Panc1 (cell line): Measurements from ENCODE around the gene BICD1.

Source experiments
- CTCF ChIP-seq: fragments of 450-650 bp; IDR thresholded peaks from 2 replicates; pipeline ENCODE4 v1.5.1; 2017; ENCODE audit warnings: mild to moderate bottlenecking
- POLR2AphosphoS5 ChIP-seq: IDR thresholded peaks from 2 replicates; pipeline ENCODE4 v1.6.1; 2012; ENCODE audit warnings: mild to moderate bottlenecking, low read depth, low read length, moderate library complexity
- REST ChIP-seq, 2 experiments: IDR thresholded peaks; 2 replicates each; pipeline ENCODE4 v1.6.1; 2011 to 2012; ENCODE audit warnings: low read depth in 2 of 2, control low read depth in 1 of 2, low read length in 1 of 2, mild to moderate bottlenecking in 1 of 2, moderate library complexity in 1 of 2; ENCODE audit not compliant: insufficient read depth in 1 of 2
- TCF7L2 ChIP-seq: IDR thresholded peaks from 2 replicates; pipeline ENCODE4 v1.6.1; 2011; ENCODE audit warnings: mild to moderate bottlenecking, low read depth, low read length, inconsistent platforms

- TF ChIP-seq POLR2AphosphoS5 = no peak
- TF ChIP-seq CTCF = no peak
- TF ChIP-seq TCF7L2 = no peak
- TF ChIP-seq REST (IDR thresholded peaks at IDR 0.05; ENCODE audit: insufficient read depth in 1 of 2, low read depth in 2 of 2, low read length in 1 of 2) = no peak
These were observed 13.8 kb downstream of the BICD1 start for GRCh38 chr12:32120419-32120818.
